SK-N-SH (cell line): ENCODE results near the gene RSRC1.

Source experiments
- CHD2 ChIP-seq: fragments of 150-350 bp; IDR thresholded peaks from 2 replicates; pipeline ENCODE4 v1.6.1; 2018; ENCODE audit warnings: low read length; ENCODE audit not compliant: partially characterized antibody
- CTCF ChIP-seq: fragments of 200-600 bp; sonication (generic); IDR thresholded peaks from 2 replicates; pipeline ENCODE4 v1.6.1; 2017; ENCODE audit warnings: antibody characterized with exemption, mild to moderate bottlenecking, moderate library complexity
- EP300 ChIP-seq, 2 experiments: IDR thresholded peaks; 2 replicates each; pipeline versions ENCODE4 v1.4.0 to v1.6.1; 2012; ENCODE audit warnings: borderline replicate concordance in 1 of 2, low read depth in 1 of 2, low read length in 1 of 2
- MEF2A ChIP-seq: IDR thresholded peaks from 2 replicates; pipeline ENCODE4 v1.4.0; 2012; ENCODE audit warnings: low read depth, borderline replicate concordance
- NFIC ChIP-seq: IDR thresholded peaks from 2 replicates; pipeline ENCODE4 v1.4.0; 2012; ENCODE audit warnings: borderline replicate concordance
- POLR2AphosphoS5 ChIP-seq: IDR thresholded peaks from 2 replicates; pipeline ENCODE4 v1.6.1; 2012; ENCODE audit warnings: low read depth, low read length
- RCOR1 ChIP-seq: fragments of 150-350 bp; IDR thresholded peaks from 2 replicates; pipeline ENCODE4 v1.6.1; 2017; ENCODE audit warnings: antibody characterized with exemption, low read length
- REST ChIP-seq: IDR thresholded peaks from 2 replicates; pipeline ENCODE4 v1.6.1; 2012; ENCODE audit warnings: mild to moderate bottlenecking, low read depth, low read length, moderate library complexity
- RXRA ChIP-seq: IDR thresholded peaks from 2 replicates; pipeline ENCODE4 v1.4.0; 2012; ENCODE audit warnings: low read depth, mild to moderate bottlenecking, borderline replicate concordance
- SMC3 ChIP-seq: IDR thresholded peaks from 2 replicates; pipeline ENCODE4 v1.6.1; 2012; ENCODE audit warnings: low read depth, low read length, improper control_type of control experiment
- USF2 ChIP-seq: fragments of 150-350 bp; IDR thresholded peaks from 2 replicates; pipeline ENCODE4 v1.6.1; 2017; ENCODE audit warnings: antibody characterized with exemption, low read length, low read depth, borderline replicate concordance
- ZBTB33 ChIP-seq: IDR thresholded peaks from 2 replicates; pipeline ENCODE4 v1.4.0; 2012; ENCODE audit warnings: low read depth, borderline replicate concordance

GRCh38 chr3:158249183-158249582 is 139.3 kb downstream of the RSRC1 start:
- no peak for TF ChIP-seq CTCF
- TF ChIP-seq ZBTB33 = no peak
- no peak for TF ChIP-seq POLR2AphosphoS5
- TF ChIP-seq CHD2 = no peak
- TF ChIP-seq MEF2A = no peak
- no peak for TF ChIP-seq REST
- no peak for TF ChIP-seq RXRA
- TF ChIP-seq USF2 = no peak
- TF ChIP-seq SMC3 = no peak
- no peak for TF ChIP-seq RCOR1
- TF ChIP-seq NFIC = no peak
- TF ChIP-seq EP300 (IDR thresholded peaks at IDR 0.05; ENCODE audit: borderline replicate concordance in 1 of 2, low read depth in 1 of 2, low read length in 1 of 2) = no peak
